SHP77 (cell line): Measurements from ENCODE around the gene ARL16.

ENCODE experiments used
- DNase-seq, 2 experiments: peaks; one replicate each; lab custom pipeline; 2025; lab: John Stamatoyannopoulos, UW

ARL16 gene, protein sequence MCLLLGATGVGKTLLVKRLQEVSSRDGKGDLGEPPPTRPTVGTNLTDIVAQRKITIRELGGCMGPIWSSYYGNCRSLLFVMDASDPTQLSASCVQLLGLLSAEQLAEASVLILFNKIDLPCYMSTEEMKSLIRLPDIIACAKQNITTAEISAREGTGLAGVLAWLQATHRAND

DNA sequence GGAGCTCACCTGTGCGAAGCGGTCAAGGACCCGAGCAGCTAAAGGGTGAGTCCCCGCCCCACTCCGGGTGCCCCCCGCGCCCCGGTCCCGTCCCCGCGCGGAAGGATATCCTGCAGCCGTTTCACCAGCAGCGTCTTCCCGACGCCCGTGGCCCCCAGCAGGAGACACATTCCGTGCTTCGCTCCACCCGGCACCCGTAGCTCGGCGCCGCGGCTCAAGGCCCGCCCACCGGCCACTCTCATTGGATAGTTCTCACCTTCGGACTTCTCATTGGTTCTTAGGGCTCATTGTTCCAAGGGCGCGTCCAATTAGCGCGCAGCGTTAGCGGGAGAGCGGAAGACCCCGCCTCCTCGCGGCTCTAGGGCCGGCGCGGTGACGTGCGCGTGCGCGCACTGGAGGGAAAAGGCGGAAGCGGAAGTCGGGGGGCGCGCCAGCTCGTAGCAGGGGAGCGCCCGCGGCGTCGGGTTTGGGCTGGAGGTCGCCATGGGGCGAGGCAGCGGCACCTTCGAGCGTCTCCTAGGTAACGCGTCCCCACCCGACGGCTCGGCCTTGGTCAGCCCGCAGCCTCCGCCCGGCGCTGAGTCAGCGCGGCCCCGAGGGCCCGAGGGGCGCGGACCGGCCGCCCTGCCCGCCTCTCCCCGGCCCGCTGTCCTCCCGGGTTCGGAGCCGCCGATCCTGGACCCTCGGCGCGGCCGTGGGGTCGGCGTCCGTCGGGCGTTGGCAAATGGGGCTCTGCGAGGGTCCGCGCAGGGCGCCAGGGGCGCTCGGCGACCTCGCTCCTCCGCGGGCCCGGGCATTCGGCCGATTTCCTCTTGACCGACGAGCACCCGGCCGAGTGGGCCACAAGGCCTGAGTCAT, at the start of gene ARL16, which contains the start of gene HGS:
ARL16 (minus strand) TSS at position 214 of the 858 bp plus-strand sequence; CDS start at position 170, 44 bp downstream.
HGS (plus strand) TSS at position 428 of the 858 bp plus-strand sequence; CDS start at position 484, 56 bp downstream.
- DNase-seq = peak; percentile 100

DNA sequence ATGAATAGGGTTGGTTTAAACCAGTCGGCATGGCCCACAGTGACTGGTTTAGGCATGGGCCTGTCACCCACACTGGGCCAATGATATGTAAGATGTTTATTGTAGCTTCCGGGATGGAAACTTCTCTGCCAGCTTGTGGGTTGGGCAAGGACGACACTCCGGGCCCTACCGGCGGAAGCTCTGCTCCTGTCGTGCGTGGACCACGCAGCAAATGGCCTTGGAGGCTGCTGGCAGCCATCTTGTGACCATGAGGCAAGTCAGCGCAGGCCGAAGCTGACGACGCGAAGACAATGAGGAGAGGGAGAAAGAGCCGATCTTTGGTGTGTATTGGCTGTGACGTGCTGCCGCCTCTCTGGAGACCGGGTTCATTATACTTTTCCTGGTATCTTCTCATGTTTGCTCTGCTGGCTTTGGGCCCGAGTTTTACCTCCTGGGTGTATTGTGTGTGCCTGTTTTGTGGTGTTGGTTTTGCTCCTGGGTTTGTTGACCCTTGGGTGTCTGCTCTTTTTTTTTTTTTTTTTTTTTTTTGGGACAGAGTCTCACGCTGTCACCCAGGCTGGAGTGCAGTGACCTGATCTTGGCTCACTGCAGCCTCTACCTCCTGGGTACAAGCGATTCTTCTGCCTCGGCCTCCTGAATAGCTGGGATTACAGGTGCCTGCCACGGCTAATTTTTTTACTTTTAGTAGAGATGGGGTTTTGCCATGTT, 43.9 kb upstream of the ARL16 start:
- peak; percentile 97 to 98 for DNase-seq

- no peak for DNase-seq
Measured at GRCh38 chr17:81726004-81726403, 42.4 kb upstream of the ARL16 start.

DNA sequence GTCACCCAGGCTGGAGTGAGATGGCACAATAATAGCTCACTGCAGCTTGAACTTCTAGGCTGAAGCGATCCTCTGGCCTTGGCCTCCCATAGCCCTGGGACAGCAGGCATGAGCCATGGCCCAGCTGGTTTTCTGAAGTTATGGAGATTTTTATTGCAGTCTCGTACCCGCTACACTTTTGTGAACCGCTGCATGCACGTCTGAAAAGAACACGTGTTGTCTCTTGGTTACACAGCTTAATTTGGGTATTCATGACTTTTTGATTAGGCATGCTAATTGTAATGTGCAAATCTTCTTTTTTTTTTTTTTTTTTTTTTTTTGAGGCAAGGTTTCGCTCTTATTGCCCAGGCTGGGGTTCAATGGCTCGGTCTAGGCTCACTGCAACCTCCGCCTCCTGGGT, 41.8 kb upstream of the ARL16 start:
- no peak for DNase-seq

GRCh38 chr17:81723651-81724209, 40.1 kb upstream of the ARL16 start:
- DNase-seq = no peak

GRCh38 chr17:81722184-81723120, 38.9 kb upstream of the ARL16 start:
- no peak for DNase-seq

DNA sequence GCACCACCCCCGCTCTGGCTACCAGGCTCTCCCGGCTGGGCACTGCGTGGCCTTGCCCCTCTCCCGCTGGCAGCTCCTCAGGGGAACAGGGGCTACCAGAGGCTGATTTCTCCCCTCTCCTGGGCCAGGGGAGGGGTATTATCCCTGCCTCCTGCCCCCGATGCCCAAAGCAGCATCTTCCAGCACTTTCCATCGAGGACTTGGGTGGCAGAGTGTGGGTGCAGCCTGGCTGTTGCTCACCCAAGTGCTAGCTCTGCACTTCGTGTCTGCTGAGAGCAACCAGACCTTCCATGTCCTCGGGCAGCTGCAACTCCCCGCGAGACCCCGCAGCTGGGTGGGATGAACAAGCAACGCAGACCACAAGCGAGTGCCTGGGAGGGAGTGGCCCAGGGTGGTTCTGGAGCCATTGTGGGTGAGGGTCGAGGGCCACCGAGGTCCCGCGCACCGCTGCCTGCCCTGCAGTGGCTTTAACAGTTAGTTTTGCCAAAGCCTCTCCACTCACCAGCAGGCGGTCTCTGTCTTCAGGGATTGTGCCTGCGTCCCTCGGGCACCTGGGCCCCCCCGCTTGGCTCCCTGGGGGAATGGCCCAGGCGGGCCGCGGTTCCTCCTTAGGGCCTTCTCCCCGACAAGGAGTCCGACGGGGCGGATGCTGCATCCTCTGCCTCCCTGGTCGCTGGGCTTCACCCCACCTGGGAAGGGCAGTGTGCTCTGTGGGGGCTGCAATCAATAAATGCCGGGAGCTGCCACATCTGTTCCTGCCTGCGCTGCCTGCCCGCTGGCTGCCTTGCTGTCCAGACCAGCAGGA, 36.9 kb upstream of the ARL16 start:
- DNase-seq = no peak

DNA sequence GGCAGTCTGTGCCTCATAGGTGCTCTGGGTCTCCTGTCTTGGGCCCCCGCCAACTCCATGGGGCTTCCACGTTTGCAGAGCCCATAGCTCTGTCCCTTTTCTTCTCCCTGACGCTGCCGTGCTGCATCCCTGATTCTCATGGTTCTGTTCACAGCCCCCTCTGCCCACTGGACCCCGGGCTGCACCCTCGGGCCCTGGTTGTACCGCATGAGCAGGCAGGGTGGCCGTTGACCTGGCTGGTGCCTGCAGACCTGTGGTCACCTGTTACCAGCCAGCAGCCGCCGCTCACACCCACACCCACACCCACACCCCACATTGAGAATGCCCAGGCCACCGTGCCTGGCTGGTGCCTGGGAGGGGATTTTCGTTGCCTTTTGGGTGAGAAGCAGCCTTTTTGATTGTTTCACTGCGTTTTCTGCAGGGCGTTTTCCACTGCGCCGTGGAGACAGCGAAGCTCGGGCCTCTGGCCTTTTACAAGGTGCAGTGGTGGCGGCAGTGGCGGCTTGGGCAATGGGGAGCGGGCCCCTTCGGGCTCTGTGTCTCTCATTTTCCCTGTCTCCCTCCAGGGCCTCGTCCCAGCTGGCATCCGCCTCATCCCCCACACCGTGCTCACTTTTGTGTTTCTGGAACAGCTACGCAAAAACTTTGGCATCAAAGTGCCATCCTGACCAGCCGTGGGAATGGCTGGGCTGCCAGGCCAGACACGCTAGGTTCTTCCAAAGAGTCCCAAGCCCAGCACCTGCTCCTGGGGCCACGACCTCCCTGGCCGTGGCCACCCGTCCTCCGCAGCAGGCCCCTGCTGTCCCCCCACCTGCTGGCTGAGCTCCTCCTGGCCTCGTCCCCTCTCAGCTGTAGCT, 36.0 kb upstream of the ARL16 start:
- no peak for DNase-seq

- DNase-seq = no peak
Measured at GRCh38 chr17:81717766-81718089, 34.1 kb upstream of the ARL16 start.

- no peak for DNase-seq
Measured at GRCh38 chr17:81717049-81717765, 33.6 kb upstream of the ARL16 start.

DNA sequence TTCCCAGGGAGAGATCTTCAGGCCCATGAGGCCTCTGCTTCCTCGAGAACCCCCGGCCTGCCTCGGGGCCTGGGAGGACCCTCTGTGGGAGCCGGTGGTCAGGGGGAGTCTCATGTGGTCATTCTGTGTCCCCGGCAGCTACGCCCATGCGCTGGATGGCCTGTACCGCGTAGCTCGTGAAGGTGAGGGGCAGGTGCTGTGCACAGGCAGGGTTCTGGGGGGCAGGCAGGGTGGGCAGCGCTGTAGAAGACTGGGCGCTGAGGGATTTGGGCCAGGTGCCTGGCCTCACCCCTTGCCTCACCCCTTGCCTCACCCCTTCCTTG, 33.0 kb upstream of the ARL16 start:
- DNase-seq = no peak

- no peak for DNase-seq
Measured at GRCh38 chr17:81715872-81716673, 32.5 kb upstream of the ARL16 start.

- no peak for DNase-seq
Measured at GRCh38 chr17:81715107-81715871, 31.7 kb upstream of the ARL16 start.

DNA sequence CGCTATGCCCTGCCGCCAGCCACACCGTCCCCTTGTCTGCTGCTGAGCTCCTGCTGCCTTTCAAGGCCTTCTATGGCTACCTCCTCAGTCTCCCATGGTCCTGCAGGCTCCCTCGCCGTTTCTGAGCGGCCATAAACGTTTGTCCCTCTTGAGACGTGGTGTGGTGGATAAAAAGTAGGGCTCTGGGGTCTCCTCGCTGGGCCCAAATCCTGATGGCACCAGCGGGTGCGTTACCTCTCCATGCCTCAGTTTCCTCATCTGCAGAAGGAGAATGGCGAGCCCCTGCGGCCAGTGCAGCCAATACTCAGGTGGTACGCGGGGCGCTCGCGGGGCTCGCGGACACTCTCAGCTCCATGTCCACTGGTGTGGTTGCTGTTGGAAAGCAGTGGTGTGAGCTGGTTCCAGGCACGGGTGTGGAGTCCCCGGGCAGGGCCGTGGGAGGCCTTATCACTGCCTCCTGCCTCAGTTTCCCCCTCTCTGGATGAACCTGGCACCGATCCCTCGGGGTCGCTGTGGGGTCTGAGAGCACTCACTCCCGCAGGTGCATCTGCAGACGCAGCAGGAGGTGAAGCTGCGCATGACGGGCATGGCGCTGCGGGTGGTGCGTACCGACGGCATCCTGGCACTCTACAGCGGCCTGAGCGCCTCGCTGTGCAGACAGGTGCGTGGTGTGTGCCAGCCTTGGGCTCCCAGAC, 31.0 kb upstream of the ARL16 start:
- DNase-seq = no peak

GRCh38 chr17:81713556-81714411, 30.2 kb upstream of the ARL16 start:
- DNase-seq = peak; percentile 66 to 76

GRCh38 chr17:81713004-81713555, 29.5 kb upstream of the ARL16 start:
- DNase-seq = no peak
